ENCODE measurements around the gene ZNF837.

ZNF837 gene

DNA sequence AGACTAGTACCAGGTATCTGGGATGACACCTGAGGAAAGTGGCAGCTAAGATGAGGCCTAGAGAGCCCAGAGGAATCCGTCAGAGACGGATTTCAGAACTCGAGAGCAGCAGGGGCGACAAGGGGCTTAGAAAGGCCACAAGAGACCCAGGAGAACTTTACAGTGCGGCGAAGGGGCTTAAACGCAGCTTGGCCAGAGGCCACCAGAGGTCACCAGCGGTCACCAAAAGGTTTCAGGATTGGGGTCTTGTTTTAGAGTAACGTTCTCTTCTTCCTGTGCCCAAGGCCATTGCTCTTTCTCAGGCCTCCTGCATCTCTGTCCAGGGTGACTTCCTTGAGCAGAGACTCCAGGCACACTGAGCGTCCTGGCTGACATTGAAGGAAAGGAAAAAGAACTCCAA, 51.8 kb downstream of the ZNF837 start:
- no peak for TF ChIP-seq CTCF (IDR thresholded peaks at IDR 0.05; ENCODE audit: insufficient read depth, low read length, missing control alignments)
- ChIA-PET CTCF (no interaction called here), POLR2A (no interaction called here)
- H3K4me3 ChIP-seq (ENCODE audit: low read depth, low read length) = no peak overlapping the region
- no peak for DNase-seq (ENCODE audit: low read depth, low spot score)

DNA sequence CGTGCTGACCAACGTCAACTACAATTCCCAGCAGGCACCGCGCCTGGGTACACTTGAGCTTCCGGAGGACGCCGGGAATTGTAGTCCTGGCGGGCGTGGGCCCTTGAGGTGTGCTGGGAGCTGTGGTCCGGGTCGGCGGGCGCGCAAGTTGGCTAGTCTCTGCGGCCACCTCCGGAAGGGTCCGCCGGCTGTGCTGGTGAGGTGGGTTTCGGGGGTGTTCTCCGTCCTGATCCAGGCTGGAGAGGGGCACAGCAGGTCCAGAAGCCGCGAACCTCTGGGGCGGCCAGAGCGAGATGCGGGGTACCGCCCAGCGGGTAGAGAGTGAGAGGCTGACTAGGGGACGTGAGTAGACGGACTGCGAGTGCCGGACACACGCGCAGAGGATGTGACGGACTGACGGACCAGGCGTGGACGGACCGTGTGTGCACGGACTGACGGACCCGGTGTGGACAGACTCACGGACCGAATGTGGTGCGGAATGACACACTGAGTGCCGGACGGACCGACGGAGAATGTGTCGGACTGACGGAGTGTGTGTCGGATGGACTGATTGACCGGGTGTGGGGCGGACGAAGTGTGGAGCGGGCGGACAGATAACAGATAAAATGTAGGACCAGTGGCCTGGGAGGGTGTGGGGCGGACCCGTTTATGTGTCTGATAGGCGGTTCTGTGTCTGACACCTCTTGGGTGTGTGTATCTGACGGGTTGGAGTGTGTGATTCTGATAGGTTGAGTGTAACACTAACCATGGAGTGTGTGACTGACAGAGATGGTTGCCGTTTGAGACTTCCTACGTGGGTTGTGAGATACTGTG, 53.7 kb downstream of the ZNF837 start, which contains the start of gene ZSCAN22:
ZSCAN22 (plus strand) TSS at position 81 of the 813 bp plus-strand sequence. CDS start 7,809 bp downstream, outside the sequence.
- no peak for TF ChIP-seq CTCF (IDR thresholded peaks at IDR 0.05; ENCODE audit: insufficient read depth, low read length, missing control alignments)
- ChIA-PET POLR2A (interaction anchor here (0.5 to 1.4 kb wide), 8 partner anchors 9 to 56 kb away, joined by 3 to 6 read pairs (median 4); partner anchors contain the start of genes ERVK3-1 and ZNF497), CTCF (interaction anchor here (0.8 kb wide), 1 partner anchor 9 kb away, joined by 3 read pairs; no protein-coding TSS in a partner anchor)
- DNase-seq (ENCODE audit: low read depth, low spot score) = peak; percentile 67
- peak within 1 kb of the TSS; percentile 99 for H3K4me3 ChIP-seq (ENCODE audit: low read depth, low read length)

DNA sequence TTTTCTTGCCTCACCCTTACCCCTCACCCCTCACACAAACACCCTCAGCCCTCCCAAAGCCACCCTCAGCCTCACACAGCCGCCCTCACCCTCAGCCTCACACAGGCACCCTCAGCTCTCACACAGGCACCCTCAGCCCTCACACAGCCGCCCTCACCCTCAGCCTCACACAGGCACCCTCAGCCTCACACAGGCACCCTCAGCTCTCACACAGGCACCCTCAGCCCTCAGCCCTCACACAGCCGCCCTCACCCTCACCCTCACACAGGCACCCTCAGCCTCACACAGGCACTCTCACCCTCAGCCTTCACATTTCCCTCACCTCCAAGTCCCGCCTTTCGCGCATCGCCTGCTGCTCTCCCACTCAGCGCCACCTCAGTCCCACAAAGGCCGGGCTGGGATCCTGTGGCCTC, 54.3 kb downstream of the ZNF837 start:
- DNase-seq (ENCODE audit: low read depth, low spot score) = no peak
- TF ChIP-seq CTCF (IDR thresholded peaks at IDR 0.05; ENCODE audit: insufficient read depth, low read length, missing control alignments) = no peak
- POLR2A ChIA-PET = interaction anchor here (0.5 to 1.4 kb wide), 8 partner anchors 9 to 56 kb away, joined by 3 to 6 read pairs (median 4); partner anchors contain the start of genes ERVK3-1 and ZNF497
- peak overlapping the region; percentile 99 for H3K4me3 ChIP-seq (ENCODE audit: low read depth, low read length)
- CTCF ChIA-PET = interaction anchor here (0.8 kb wide), 1 partner anchor 10 kb away, joined by 3 read pairs; no protein-coding TSS in a partner anchor

DNA sequence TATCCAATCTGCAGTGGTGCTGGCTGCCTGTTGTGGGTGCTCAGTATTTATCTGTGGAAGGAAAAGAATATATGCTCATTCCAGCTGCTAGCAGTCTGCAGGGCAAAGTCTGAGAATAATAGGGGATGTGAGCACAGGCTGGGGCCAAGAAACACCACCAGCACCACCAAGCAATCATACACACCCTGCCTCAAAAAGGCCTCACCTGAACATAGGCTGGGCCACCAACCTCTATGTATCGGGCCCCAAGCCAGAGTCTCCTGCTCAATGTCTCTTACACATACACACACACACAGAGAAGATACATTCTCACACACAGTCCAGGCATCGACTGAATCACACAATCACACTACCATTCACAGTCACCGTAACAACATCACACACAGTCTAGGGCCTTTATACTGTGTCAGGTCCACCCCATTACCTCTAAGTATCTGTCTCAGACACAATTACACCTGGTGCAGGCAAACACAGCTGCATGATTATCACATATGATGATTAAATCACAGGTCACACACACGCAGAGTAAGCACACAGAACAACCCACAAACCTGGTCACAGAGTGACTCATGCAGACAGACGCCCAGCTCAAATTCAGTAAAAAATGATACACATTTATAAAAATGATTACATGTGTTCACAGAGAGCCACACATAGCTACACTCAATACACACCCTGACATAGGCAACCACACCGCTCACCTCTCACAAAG, 55.4 kb downstream of the ZNF837 start:
- CTCF ChIA-PET = no interaction called here
- TF ChIP-seq CTCF (IDR thresholded peaks at IDR 0.05; ENCODE audit: insufficient read depth, low read length, missing control alignments) = no peak
- no peak for DNase-seq (ENCODE audit: low read depth, low spot score)
- POLR2A ChIA-PET = no interaction called here
- peak overlapping the region; percentile 99 for H3K4me3 ChIP-seq (ENCODE audit: low read depth, low read length)

DNA sequence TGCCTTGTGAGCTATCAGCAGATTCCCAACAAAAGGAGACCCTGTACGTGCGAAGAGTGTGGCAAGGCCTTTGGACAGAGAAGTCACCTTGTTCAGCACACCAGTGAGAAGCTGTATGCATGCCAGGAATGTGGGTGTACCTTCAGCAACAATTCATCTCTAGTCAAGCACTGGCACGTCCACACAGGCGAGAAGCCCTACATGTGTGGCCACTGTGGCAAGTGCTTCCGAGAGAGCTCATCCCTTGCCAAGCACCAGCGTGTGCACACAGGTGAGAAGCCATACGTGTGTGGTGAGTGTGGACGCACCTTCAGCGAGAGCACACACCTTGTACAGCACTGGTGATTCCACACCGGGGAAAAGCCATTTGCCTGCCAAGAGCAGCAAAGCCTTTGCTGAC, 61.6 kb downstream of the ZNF837 start:
- ChIA-PET POLR2A (interaction anchor here (2.2 kb wide), 1 partner anchor 14 kb away, joined by 5 read pairs; no protein-coding TSS in a partner anchor), CTCF (interaction anchor here (1.4 kb wide), 1 partner anchor 13 kb away, joined by 5 read pairs; no protein-coding TSS in a partner anchor)
- no peak for TF ChIP-seq CTCF (IDR thresholded peaks at IDR 0.05; ENCODE audit: insufficient read depth, low read length, missing control alignments)
- no peak for DNase-seq (ENCODE audit: low read depth, low spot score)
- H3K4me3 ChIP-seq (ENCODE audit: low read depth, low read length) = no peak overlapping the region
